Psoas muscle (tissue), 8 donors: ENCODE measurements around the gene KCNJ12. TPM values are rescaled to one million over a fixed set of nuclear protein-coding genes. Genes with fewer than 3 reads are reported as not detected.

Experiments used
- ATAC-seq, 4 donors: fragments of 200-7000 bp; cut with Tn5 transposase; one replicate each; pipeline ENCODE4 v1.9.1; 2020; ENCODE audit warnings: moderate library complexity in 3 of 4, mild to moderate bottlenecking in 2 of 4
- DNase-seq, 2 donors: peaks; one replicate each; pipeline ENCODE4 v3.0.0-alpha.2; 2020
- H3K27ac ChIP-seq: fragments of 200-600 bp; one replicate; pipeline ENCODE4 v1.8.0; 2022
- H3K27me3 ChIP-seq, 3 donors: fragments of 200-600 bp in 1 of 3; one replicate each; pipeline versions ENCODE4 v1.6.1 to v1.8.0; 2013 to 2022; ENCODE audit warnings: low read length in 2 of 3, mild to moderate bottlenecking in 2 of 3, moderate library complexity in 1 of 3; ENCODE audit not compliant: insufficient read depth in 3 of 3
- H3K36me3 ChIP-seq, 2 donors: fragments of 200-600 bp in 1 of 2; one replicate each; pipeline versions ENCODE4 v1.6.1 to v1.8.0; 2013 to 2022; ENCODE audit warnings: low read depth in 1 of 2, mild to moderate bottlenecking in 1 of 2, moderate library complexity in 1 of 2; ENCODE audit not compliant: insufficient read depth in 1 of 2
- H3K4me1 ChIP-seq: fragments of 200-600 bp; one replicate; pipeline ENCODE4 v1.8.0; 2022
- H3K4me3 ChIP-seq: fragments of 200-600 bp; one replicate; pipeline ENCODE4 v1.8.0; 2022; ENCODE audit warnings: mild to moderate bottlenecking
- H3K9me3 ChIP-seq: fragments of 200-600 bp; one replicate; pipeline ENCODE4 v1.8.0; 2022
- CTCF ChIP-seq: fragments of 200-600 bp; IDR thresholded peaks from one replicate; pipeline ENCODE4 v1.8.0; 2022; ENCODE audit warnings: antibody characterized with exemption
- WGBS, 3 donors: extraction: QIAGEN DNeasy Blood & Tissue Kit; methylation state at CpG; one replicate each; pipeline versions ENCODE4 v1.1.6 to v1.1.7; 2013; 5-methylcytosine and 5-hydroxymethylcytosine counted together
- intact Hi-C, 2 donors: fragments of 100-400 bp; cut with DNase I; formaldehyde crosslinking; loops; one replicate each; pipeline versions ENCODE4 v1.11.0 to v1.14.2; 2022
- polyA plus RNA-seq, 3 donors: library from polyadenylated mRNA; stranded (reverse); fragments of 200-250 nt; gene quantifications; one replicate each; pipeline ENCODE4 v1.2.3, GENCODE V29; 2013
- total RNA-seq, 4 donors: library from RNA; stranded (reverse); fragmentation: NEBNext Ultra II Directional in 2 of 4; extraction: Animal tissue kit (Norgen Biotek cat#: 25700) in 2 of 4; gene quantifications; one replicate each; pipeline versions ENCODE4 v1.2.1 to v1.2.4, GENCODE V29; 2021 to 2023
- donor health status: healthy with polysubstance abuse.
- donor health status: DM: no; HTN: no; CAD: no; lungs with moderate emphysema.
- donor health status: Bipolar disorder and iron deficiency.
- donor health status: healthy.
- donor health status: DM: yes; HTN: yes; CAD: no.
- donor health status: DM: no; HTN: no; CAD: no.
- donor health status: DM: no; HTN: no; CAD: no.
- donor health status: DM: yes; HTN: yes; CAD: no.

KCNJ12 gene
- total and polyA plus RNA-seq, 7 donors = 5.2 to 42.7 (median 19.3) TPM

GRCh38 chr17:21368545-21369246 lies 7.5 kb upstream of the KCNJ12 start:
- Histone ChIP-seq H3K9me3 (no peaks in the 10 kb centered on the region), H3K4me3 (no peak overlapping the region), H3K36me3 (no peaks in the 10 kb centered on the region), H3K27ac (no peak overlapping the region), H3K27me3 (no peaks in the 10 kb centered on the region), H3K4me1 (peaks cover 21% of the 10 kb centered on the region)
- intact Hi-C loops = no loop called here
- DNase-seq (no peak), ATAC-seq (peak in 1 of 4 donors; percentile 38)
- WGBS, 3 donors = 84 to 86% (median 85%) methylated on average over 15 of the region's 15 CpGs
- TF ChIP-seq CTCF = no peak

DNA sequence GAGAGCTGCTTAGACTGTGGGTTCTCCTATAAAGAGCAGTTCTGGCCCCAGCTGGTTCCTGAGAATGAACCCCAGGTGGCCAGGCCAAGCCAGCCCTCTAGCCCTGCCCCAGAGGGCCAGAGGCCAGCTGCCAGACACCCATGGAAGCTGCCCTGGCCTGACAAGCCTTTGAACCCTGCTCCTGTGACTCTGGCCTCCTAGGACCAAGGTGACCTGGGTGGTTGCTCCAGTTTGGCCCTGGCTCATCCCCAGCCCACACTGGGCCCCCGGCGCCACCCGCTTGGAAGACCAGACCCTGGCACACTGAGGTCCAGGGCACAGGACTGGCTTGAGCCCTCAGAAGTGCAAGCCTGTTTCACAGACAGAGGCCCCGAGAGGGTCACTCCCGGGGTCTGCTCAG lies 6.8 kb upstream of the KCNJ12 start:
- Histone ChIP-seq H3K9me3 (no peaks in the 10 kb centered on the region), H3K4me3 (no peak overlapping the region), H3K27ac (peak overlapping the region; percentile 71), H3K36me3 (no peaks in the 10 kb centered on the region), H3K27me3 (no peaks in the 10 kb centered on the region), H3K4me1 (peaks cover 21% of the 10 kb centered on the region)
- DNase-seq (no peak), ATAC-seq (peak in 2 of 4 donors; percentile 1 to 15)
- intact Hi-C loops = no loop called here
- WGBS, 3 donors = 71 to 85% (median 75%) methylated on average over 5 of the region's 5 CpGs
- TF ChIP-seq CTCF = no peak

- Histone ChIP-seq H3K27me3 (no peaks in the 10 kb centered on the region), H3K36me3 (no peaks in the 10 kb centered on the region), H3K4me3 (no peak overlapping the region), H3K9me3 (no peaks in the 10 kb centered on the region), H3K27ac (peak overlapping the region; percentile 71), H3K4me1 (peaks cover 21% of the 10 kb centered on the region)
- WGBS, 3 donors = 5 to 6% (median 5%) methylated on average over 6 of the region's 6 CpGs
- ATAC-seq (peak; percentile 50 to 90 (median 81)), DNase-seq (peak in 1 of 2 donors; percentile 84)
- TF ChIP-seq CTCF = no peak
- intact Hi-C loops = loop anchor here in 1 of 2 donors (10.0 kb wide), 1 partner anchor 56 kb away; no protein-coding TSS in a partner anchor
These were observed 5.7 kb upstream of the KCNJ12 start for GRCh38 chr17:21370430-21370829.

GRCh38 chr17:21371511-21372081 lies 4.6 kb upstream of the KCNJ12 start:
- DNase-seq (no peak), ATAC-seq (no peak)
- TF ChIP-seq CTCF = no peak
- Histone ChIP-seq H3K4me3 (no peak overlapping the region), H3K27me3 (no peaks in the 10 kb centered on the region), H3K27ac (peak overlapping the region; percentile 71), H3K4me1 (peaks cover 21% of the 10 kb centered on the region), H3K36me3 (no peaks in the 10 kb centered on the region), H3K9me3 (no peaks in the 10 kb centered on the region)
- 66 to 69% (median 68%) methylated on average over 17 of the region's 17 CpGs for WGBS, 3 donors
- intact Hi-C loops = loop anchor here in 1 of 2 donors (10.0 kb wide), 1 partner anchor 57 kb away; no protein-coding TSS in a partner anchor
